ENCODE results near the gene SERINC2.

Gene SERINC2

DNA sequence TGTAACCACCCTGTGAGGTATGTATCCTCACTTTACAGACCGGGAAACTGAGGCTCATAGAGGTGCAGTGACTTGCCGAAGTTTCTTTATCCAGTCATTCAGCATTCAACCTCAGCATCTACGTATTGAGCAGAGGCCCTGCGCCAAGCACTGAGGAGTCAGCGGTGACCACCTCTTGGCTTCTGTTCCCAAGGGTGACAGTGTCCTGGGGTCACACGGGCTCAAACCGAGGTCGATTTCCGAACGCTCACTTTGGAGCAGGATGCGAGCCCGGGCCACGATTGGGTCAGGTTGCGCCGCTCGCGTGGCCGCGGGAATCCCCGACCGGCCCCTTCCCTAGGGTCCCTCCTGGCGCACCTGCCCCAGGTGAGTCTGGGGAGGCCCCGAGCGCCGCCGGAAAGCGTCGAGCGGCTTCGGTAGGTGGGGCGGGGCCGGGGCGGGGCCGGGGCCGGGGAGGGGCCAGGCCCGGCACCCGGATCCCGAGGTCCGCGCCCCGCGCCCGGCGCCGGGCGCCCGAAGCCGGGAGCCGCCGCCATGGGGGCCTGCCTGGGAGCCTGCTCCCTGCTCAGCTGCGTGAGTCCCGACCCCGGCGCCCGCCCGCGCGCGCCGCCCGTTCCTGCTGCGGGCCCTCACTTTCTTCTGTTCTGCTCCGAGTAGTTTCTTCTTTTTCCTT lies at the start of gene SERINC2:
Gene SERINC2, plus strand, starts transcription at position 482 of the 673 bp plus-strand sequence. Its CDS starts 53 bp downstream, at position 535.
- no peak for DNase-seq (ENCODE audit: low read depth in 2 of 2)

GRCh38 chr1:31364561-31365250 lies 48.3 kb upstream of the SERINC2 start:
- no peak for DNase-seq (ENCODE audit: low read depth in 2 of 2)

DNA sequence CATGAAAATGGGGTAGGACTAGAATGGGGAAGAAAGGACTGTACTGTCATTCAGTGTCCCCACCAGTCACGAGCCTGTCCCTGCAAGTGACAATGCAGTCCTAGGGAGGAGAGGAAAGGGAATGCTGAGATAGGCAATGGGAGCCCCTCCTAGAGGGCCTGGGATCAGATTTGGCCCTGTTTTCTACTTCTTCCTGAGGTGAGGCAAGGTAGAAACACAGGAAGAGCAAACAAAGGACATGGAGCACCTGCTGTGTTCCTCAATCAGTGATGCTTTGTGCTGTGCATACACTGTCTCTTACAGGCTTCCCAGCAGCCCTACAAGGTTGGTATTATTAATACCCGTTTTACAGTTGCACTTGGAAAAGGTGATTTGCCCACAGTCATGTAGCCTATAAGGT lies 46.2 kb upstream of the SERINC2 start:
- no peak for DNase-seq (ENCODE audit: low read depth in 2 of 2)

GRCh38 chr1:31368611-31369107 lies 44.4 kb upstream of the SERINC2 start:
- DNase-seq (ENCODE audit: low read depth in 2 of 2): no peak

DNA sequence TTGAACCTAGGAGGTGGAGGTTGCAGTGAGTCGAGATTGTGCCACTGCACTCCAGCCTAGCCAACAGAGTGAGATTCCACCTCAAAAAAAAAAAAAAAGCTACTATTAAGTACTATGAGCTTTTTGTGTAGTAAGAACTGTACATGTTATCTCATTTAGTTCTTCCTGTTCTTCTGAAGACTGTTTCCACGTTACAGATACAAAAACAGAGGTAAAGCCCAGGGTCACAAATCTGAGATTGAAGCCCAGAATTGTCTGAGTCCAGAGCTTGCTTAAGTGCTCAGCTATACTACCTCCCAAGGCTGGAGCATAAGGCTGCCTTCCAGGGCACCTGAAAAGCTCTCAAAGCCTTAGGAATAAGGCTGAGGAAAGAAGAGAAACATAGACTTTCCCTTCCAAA lies 43.0 kb upstream of the SERINC2 start:
- no peak for DNase-seq (ENCODE audit: low read depth in 2 of 2)

GRCh38 chr1:31370565-31370964 lies 42.4 kb upstream of the SERINC2 start:
- no peak for DNase-seq (ENCODE audit: low read depth in 2 of 2)

DNA sequence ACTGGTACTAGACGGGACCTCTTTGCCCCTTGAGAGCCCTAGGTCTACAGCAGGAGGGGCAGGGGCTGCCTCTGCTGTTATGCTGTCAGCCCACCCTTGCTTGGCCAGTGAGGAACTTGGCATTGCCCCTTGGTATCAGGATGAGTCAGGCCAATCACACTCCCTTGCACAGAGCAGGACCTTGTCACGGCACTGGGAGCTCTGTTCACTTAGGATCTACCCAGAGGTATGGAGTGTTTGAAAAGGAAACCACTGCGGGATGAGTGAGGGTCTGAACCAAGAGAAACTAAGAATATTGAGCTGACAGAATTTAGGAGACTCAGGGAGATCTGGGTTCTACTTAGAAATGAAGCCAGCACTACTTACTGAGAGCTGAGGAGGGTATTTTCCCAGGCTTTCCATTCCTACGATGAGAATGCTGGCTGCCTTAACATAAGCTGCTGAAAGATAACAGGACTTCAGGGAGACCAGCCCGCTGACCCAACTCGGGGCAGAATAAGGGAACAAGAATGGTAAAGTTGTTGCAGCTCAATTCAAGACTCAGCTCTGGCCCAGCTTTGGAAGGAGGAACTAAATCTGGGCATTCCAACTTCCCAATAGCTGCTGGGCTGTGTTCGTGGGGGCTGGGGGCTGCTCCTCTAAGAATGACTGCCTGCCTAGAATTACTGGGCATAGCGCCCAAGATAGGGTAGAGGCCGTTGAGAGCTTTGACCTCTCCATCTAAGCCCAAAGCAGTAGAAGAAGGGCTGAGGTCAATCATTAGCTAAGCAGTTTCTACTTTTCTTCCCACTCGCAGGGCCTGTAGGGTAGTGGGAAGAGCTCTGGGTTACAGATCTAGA lies 41.7 kb upstream of the SERINC2 start:
- no peak for DNase-seq (ENCODE audit: low read depth in 2 of 2)

DNA sequence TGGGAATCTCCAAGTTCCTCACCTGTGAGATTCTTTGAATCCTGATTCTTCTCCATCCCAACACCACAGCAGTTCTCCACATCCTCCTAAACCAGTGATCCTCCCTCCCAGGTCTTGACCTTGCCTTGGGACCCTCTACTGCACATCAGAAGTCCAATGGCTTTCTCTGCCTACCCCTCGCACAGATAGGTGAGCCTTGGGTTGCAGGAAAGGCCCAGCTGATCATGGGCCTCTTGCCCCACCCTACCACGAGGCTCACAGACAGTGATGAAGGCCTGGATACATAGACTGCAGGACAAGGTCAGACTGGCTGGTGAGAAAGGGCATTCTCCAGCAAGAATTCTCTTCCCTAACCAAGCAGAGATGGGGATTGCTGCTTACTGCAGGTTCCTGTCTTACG lies 41.0 kb upstream of the SERINC2 start:
- DNase-seq (ENCODE audit: low read depth in 2 of 2): no peak

DNA sequence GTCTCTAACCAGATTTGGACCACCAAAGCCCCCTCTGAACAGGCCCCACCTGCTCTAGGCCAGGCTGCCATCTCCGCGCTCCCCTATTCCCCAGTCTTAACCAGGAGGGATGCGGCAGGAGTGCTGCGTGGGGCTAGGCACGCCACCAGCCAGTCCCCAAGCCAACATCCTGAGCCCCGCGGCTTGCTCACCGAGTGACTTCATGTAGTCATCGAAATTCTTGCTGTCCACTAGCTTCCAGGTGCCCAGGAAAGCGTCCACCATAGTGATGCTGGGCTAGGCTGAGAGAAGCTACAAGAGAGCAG lies 40.3 kb upstream of the SERINC2 start:
- no peak for DNase-seq (ENCODE audit: low read depth in 2 of 2)

DNA sequence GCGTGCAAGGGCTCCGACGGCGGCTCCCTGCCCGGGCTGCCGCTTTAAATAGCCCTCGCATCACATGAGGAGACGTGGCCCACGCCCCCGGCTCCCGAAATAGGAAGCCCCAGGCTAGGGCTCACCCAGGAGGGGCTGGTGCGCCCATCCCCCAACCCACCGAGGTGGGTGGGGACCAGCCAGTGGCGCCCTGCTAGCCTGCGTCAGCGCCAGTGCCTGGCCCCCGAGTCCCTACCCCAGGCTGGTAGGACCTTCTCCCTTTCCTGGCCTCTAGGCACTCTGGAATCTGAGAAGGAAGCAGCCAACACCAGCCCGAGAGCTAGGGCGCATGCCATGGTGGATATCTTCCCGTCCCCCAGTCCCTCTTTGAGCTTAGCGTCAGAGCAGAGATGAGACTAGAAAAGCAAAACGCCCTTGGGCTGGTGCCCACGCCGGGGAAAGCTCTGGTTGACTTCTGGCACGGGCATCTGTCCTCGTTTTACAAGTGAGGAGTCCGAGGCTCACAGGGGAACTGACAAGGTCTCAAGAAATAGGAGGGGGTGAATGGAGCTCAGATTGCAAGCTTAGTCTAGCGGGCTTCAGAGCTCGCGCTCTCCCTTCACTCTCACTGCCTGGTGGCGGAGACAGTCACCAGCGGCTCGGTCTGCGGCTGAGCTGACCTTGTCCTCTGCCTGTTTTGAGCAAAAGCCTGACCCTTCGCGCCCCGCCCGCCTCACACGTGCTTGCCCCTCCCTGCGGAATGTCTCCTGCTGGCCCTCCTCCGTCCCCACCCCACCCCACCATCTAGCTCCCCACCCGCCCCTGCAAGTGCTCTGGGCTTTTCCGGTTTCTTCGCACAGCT lies 39.7 kb upstream of the SERINC2 start, which contains the start of gene FABP3:
Gene FABP3, minus strand, starts transcription at position 21 of the 841 bp plus-strand sequence. CDS start 62 bp downstream, outside the sequence.
- DNase-seq (ENCODE audit: low read depth in 2 of 2): peak in 1 of 2 donors; percentile 5

DNA sequence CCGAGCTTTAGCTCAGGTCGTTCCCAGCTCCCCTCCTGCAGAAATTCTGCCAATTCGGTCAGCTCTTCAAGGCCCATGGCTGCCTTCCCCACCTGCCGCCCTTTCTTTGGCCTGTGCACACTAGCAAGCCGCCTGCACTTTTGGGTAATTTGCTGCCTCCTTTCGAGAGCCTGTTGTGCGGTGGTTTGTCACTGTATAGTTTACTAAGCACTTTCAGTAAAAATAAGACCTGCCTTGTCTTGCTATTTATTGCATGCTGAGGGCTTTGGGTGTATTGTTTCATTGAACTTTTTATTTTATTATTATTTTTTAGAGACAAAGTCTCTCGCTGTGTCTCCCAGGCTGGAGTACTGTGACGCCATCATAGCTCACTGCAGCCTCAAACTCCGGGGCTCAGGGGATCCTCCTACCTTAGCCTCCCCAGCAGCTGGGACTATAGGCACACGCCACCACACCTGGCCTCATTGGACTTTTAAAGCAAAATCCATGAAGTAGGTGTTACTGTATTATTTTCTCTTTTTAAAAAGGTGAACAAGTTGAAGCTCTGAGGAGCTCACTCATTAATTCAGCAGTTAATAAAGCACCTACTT lies 39.0 kb upstream of the SERINC2 start:
- DNase-seq (ENCODE audit: low read depth in 2 of 2): no peak

GRCh38 chr1:31374511-31375196 lies 38.4 kb upstream of the SERINC2 start:
- no peak for DNase-seq (ENCODE audit: low read depth in 2 of 2)

DNA sequence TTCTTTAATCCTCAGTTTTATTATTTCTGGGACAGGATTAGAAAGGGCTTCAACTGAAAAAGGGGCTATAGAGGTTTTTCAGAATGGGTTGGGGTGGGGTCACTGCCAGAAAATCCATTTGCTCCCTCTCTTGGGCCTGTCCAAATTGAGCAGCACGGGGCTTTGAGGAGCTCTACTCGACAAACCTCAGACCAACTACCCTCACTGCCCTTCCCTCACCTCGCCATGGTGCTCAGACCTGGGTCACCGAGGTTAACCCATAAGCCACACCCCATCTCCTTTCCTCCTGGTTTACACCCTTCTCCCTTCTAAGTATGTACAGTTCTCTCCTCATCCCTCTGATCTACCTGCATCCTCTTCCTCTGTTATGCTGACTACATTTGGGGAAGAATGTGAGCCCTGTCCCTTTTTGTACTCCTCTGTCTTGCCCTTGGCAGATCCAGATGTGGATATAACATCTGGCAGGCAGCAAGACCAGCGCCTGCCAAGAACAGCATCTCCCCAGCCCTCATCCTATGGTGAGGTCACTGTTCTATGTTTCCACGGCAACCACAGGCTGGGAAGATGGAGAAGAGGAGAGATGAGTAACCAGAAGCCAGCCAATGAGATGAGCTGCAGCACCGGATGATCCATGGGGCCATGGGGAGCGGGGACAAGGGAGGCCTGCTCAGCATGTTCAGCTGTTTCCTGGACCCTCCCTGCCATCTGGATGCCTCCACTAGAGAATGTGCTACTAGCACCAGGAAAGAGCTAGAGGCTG lies 36.5 kb upstream of the SERINC2 start:
- DNase-seq (ENCODE audit: low read depth in 2 of 2): no peak

DNA sequence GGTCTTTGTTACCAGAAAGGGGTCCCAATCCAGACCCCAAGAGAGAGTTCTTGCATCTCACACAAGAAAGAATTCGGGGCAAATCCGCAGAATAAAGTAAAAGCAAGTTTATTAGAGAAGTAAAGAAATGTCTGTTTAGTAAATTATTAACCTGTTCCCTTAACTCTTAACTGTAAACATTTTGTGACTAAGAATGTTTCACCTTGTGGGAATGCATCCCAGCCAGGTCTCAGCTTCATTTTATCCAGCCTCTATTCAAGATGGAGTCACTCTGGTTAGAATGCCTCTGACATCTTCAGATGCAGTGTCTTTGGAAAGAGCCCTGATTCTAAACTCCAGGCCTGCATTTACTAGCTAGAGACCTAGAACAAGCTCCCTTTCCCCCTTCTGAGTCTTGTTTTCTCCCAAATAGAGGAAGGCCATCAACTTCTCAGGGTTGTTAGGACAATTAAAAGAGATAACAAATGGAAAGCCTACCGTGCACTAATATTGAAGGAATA lies 35.6 kb upstream of the SERINC2 start:
- no peak for DNase-seq (ENCODE audit: low read depth in 2 of 2)

DNA sequence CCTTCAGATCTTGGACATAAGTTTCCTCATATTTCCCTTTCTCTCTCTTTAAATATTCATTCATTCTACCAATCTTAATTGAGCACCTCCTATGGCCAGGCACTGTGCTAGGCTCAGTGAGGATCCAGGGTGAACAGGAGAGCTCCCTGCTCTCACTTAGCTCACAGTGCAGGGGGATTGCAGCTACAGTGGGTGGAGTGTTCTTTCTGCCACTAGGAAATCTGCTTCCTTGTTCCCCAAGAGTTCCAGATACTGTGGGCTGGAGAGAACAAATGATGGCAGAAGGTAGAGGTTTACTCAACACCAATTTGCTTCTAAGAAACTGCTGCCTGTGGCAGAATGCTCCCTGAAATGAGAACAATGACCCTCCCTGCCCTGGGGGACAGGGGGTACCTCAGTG lies 35.0 kb upstream of the SERINC2 start:
- no peak for DNase-seq (ENCODE audit: low read depth in 2 of 2)

DNA sequence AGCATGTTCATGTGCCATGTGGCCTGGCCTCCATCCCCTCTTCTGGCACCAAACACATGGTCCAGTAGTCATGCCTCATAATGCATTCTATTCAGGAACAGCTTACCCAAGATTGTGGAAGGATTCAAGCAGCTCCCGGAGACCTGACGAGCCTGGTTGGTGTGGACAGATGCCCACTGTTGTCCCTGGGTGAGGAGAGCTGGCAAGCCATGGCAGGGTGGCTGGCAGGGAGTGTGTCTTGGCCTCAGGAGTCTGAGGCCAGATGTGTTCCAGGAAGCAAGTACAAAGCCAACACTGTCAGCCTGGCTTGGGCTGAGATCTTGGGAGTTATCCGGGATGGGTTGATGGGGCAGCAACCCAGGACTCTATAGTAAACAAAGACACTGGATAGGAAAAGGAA lies 32.8 kb upstream of the SERINC2 start:
- no peak for DNase-seq (ENCODE audit: low read depth in 2 of 2)

- DNase-seq (ENCODE audit: low read depth in 2 of 2): no peak
Observed at GRCh38 chr1:31381394-31382294, 31.4 kb upstream of the SERINC2 start.

DNA sequence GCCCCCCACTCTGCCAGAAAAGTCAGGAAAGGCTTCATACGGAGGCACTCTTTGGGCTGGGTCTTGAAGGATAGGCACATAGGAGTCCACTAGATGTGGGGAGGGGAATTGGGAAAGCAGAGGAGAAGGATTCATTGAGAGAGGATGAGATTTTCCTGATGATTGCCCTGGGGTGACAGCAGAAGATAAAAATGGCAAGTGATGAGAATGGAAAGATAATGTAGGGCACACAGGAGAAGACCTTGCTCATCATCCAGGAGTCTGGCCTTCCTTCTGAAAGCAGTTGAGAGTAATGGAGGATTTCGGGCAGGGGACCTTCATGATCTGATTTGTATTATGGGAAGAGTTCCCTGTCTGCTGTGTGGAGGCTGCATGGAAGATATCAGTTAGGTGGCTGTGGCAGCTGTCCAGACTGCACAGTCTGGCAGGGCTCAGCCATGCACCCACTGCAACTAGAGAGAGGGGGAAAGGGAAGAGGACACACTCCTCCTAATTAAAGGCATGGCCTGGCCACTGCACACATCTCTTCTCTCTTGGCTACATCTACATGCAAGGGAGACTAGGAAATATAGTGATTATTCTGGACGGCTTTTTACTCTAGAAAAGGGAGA lies 30.5 kb upstream of the SERINC2 start:
- no peak for DNase-seq (ENCODE audit: low read depth in 2 of 2)
